Mammary epithelial cell (primary cell): ENCODE measurements around the gene FIZ1.

Experiments used
- CTCF ChIP-seq, 2 donors: IDR thresholded peaks in 1 of 2; conservative IDR thresholded peaks in 1 of 2; 2 replicates each; pipeline ENCODE4 v1.5.1; 2011 to 2012; ENCODE audit warnings: inconsistent platforms in 2 of 2, low read length in 2 of 2, mild to moderate bottlenecking in 2 of 2, control low read depth in 1 of 2, low read depth in 1 of 2; ENCODE audit not compliant: insufficient read depth in 1 of 2; ENCODE audit errors: extremely low read depth in 1 of 2
- EZH2 ChIP-seq: IDR thresholded peaks from 2 replicates; pipeline ENCODE4 v1.6.1; 2012; ENCODE audit warnings: low read length, inconsistent platforms, borderline replicate concordance

- TF ChIP-seq CTCF (conservative IDR thresholded peaks at IDR 0.05 in 1 of 2, IDR thresholded peaks at IDR 0.05 in 1 of 2; ENCODE audit: extremely low read depth in 1 of 2, insufficient read depth in 1 of 2, low read depth in 1 of 2, low read length in 2 of 2): peak; percentile 37 to 53
- TF ChIP-seq EZH2: no peak
Measured at GRCh38 chr19:55638864-55639359, 39.6 kb upstream of the FIZ1 start.
